Measurements from ENCODE around the gene ADCY3. TPM values are rescaled to one million over a fixed set of nuclear protein-coding genes. Genes with fewer than 3 reads are reported as not detected.
"Not testable (repeated sequence)": the region's sequence is repeated elsewhere in the genome, so short reads cannot be mapped to it uniquely, and the experiment has no call there.

ADCY3 gene
- total RNA-seq, 1 donor from 2014 or later, result 43.0 TPM

- intact Hi-C loops (cut with micrococcal nuclease), result loop anchor here (10.0 kb wide), 1 partner anchor 375 kb away; no protein-coding TSS in a partner anchor
Measured at GRCh38 chr2:24819442-24820174, 100.4 kb downstream of the ADCY3 start.

- intact Hi-C loops (cut with micrococcal nuclease), result no loop called here
Measured at GRCh38 chr2:24818721-24819167, 101.3 kb downstream of the ADCY3 start.

- intact Hi-C loops (cut with micrococcal nuclease), result no loop called here
Measured at GRCh38 chr2:24816884-24817283, 103.2 kb downstream of the ADCY3 start.

GRCh38 chr2:24816404-24816803 is 103.6 kb downstream of the ADCY3 start:
- intact Hi-C loops (cut with micrococcal nuclease), result no loop called here

- intact Hi-C loops (cut with micrococcal nuclease), result no loop called here
Measured at GRCh38 chr2:24815171-24815570, 104.9 kb downstream of the ADCY3 start.

- intact Hi-C loops (cut with micrococcal nuclease), result no loop called here
Measured at GRCh38 chr2:24814516-24814915, 105.5 kb downstream of the ADCY3 start.

GRCh38 chr2:24813691-24814137 is 106.3 kb downstream of the ADCY3 start:
- intact Hi-C loops (cut with micrococcal nuclease), result no loop called here

- intact Hi-C loops (cut with micrococcal nuclease), result no loop called here
Measured at GRCh38 chr2:24809316-24810007, 110.6 kb downstream of the ADCY3 start.

GRCh38 chr2:24806661-24807036 is 113.4 kb downstream of the ADCY3 start:
- intact Hi-C loops (cut with micrococcal nuclease), result no loop called here

- intact Hi-C loops (cut with micrococcal nuclease), result not testable (repeated sequence)
Measured at GRCh38 chr2:24805811-24806660, 114.0 kb downstream of the ADCY3 start.

- intact Hi-C loops (cut with micrococcal nuclease), result not testable (repeated sequence)
Measured at GRCh38 chr2:24800487-24800886, 119.5 kb downstream of the ADCY3 start.

- intact Hi-C loops (cut with micrococcal nuclease), result loop anchor here (10.0 kb wide), 1 partner anchor 183 kb away; no protein-coding TSS in a partner anchor
Measured at GRCh38 chr2:24797644-24798043, 122.4 kb downstream of the ADCY3 start.

- intact Hi-C loops (cut with micrococcal nuclease), result loop anchor here (1.0 to 10.0 kb wide), 15 partner anchors 33 to 1238 kb away; partner anchors contain the start of genes ADCY3, ATAD2B, EFR3B and NCOA1
Measured at GRCh38 chr2:24793761-24794435, 126.1 kb downstream of the ADCY3 start.

- intact Hi-C loops (cut with micrococcal nuclease), result loop anchor here (1.0 to 10.0 kb wide), 14 partner anchors 34 to 1239 kb away; partner anchors contain the start of genes ATAD2B, EFR3B, NCOA1 and RAB10
Measured at GRCh38 chr2:24792874-24793760, 126.9 kb downstream of the ADCY3 start, which contains the start of the genes CENPO and PTRHD1. Gene CENPO, plus strand, starts transcription at chr2:24793425. Its CDS starts 495 bp downstream, at chr2:24793920. Gene PTRHD1, minus strand, starts transcription at chr2:24793391. Its CDS starts 14 bp downstream, at chr2:24793377.

- intact Hi-C loops (cut with micrococcal nuclease), result loop anchor here (2.0 to 10.0 kb wide), 7 partner anchors 178 to 1240 kb away; partner anchors contain the start of genes ATAD2B, RAB10, SF3B6 and WDCP
Measured at GRCh38 chr2:24792542-24792873, 127.5 kb downstream of the ADCY3 start.

- intact Hi-C loops (cut with micrococcal nuclease), result loop anchor here (5.0 to 10.0 kb wide), 4 partner anchors 177 to 1241 kb away; partner anchors contain the start of gene RAB10
Measured at GRCh38 chr2:24791452-24791851, 128.6 kb downstream of the ADCY3 start.

- intact Hi-C loops (cut with micrococcal nuclease), result no loop called here
Measured at GRCh38 chr2:24788816-24789215, 131.2 kb downstream of the ADCY3 start.

GRCh38 chr2:24787532-24787931 is 132.5 kb downstream of the ADCY3 start:
- intact Hi-C loops (cut with micrococcal nuclease), result no loop called here

- intact Hi-C loops (cut with micrococcal nuclease), result no loop called here
Measured at GRCh38 chr2:24785671-24786321, 134.2 kb downstream of the ADCY3 start.

Measured in T-helper 1 cell treated with Interleukin-12 subunit alpha and Interleukin-12 subunit beta and Interleukin-4 antibody, amounts not matched to agents 30 ng/mL and 1 ng/mL, for 36 hours (primary cell).